Stimulated activated CD8-positive, alpha-beta memory T cell treated with anti-CD3 and anti-CD28 coated beads, Interleukin-12 subunit alpha, Interleukin-12 subunit beta, amount 100 ng/mL, for 24 hours (primary cell): ENCODE data around the gene CCDC43.

Experiments
- DNase-seq: peaks from one replicate; pipeline ENCODE4 v3.0.0-alpha.2; 2020; ENCODE audit errors: extremely low read depth

Gene CCDC43

DNA sequence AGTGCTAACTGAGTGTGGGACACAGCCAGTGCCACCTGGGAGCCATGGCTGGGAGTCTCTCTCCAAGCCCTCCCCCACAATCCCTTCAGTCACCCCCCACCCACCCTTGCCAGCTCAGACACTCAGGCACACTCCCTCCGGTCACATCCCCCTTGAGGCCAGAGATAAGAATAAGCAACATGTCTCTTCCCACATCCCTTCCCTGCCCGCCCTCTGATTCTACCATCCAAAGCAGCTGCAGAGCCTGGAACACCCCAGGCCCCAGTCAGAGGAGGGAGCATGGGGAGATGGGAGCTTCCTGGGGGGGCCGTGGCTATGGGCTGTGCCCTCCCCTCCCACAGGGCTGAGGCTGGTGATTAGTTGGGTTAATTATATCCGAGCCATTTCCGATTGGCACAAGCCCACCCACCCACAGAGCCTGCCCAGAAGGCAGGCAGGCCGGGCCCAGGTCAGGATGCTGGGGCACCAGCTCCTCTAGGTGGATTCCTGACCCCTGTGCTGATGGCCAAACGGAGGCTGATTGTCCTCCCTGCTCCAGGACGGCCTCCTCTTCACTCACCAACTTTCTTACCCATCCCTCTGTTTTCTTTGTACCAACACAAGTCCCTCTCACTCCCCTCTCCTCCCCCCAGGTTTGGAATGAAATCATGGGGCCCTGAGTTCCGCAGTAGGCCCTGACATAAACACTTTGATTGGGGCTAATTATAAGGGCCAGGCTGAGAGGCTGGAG is 61.9 kb downstream of the CCDC43 start:
- no peak for DNase-seq
